Activated CD4-positive, alpha-beta T cell treated with anti-CD3 and anti-CD28 coated beads for 24 hours (primary cell): ENCODE data around the gene SHROOM2.

Source experiments
- DNase-seq, 2 donors: peaks; one replicate each; pipeline ENCODE4 v3.0.0-alpha.2; 2020; ENCODE audit warnings: low read depth in 2 of 2

The SHROOM2 gene

DNA sequence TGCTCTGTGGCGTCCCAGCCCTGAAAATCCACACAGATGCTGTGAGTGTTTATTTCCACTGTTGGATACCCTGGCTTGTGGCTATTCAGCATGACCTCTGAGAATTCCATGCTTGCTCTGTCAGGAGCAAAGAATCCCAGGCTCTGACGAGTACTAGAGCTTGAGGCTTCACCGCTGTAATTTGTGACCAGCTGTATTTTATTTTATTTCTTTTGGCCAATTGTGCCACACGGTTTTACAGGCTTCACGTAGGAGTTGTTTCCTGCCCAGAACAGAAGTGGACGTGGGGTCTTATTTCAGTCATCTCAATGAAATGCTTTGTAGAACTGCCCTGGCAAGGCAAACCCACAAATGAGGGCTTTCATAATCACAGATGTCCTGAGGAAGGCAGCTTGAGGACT, 111.5 kb downstream of the SHROOM2 start:
- no peak for DNase-seq

DNA sequence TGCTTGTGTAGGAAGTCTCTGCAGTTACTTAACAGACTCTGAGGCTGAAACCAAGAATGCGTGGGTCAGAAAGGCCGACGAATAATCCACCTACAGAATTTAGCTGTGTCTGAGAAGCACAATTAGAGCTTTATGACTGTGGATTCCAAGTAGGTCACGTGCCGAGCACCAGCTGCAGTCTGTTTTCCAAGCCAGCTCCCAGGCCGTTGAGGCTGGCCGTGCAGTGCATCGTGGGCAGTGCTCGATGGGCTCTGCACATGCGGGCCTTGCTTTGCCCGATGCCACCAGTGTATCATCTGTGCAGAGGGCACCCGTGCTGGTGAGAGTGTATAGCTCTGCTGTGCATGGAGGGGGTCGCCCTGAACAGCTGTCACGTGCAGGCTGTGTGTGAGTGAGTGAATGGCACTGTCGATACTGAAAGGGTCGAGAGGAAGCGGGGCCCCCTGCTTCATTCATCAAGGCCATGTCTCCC, 113.4 kb downstream of the SHROOM2 start:
- no peak for DNase-seq

DNA sequence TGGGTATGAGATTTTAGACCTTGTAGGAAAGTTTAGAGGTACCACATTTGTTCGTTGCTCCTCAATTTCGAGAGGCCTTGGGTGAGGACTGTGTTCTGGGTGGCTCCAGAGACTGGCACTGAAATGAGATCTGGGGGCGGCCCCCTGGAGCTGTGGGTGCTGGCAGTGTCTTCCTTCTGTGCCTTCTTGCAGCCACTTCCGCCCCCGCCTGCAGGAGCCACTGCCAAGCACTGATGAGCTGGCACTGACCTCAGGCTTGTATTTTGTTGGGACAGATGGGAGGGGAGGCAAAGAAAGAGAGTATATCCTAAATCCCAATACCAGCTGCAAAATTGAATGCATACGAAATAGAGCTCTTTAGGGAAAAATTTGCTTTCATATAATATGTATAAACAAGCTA, 116.4 kb downstream of the SHROOM2 start:
- DNase-seq = no peak

DNA sequence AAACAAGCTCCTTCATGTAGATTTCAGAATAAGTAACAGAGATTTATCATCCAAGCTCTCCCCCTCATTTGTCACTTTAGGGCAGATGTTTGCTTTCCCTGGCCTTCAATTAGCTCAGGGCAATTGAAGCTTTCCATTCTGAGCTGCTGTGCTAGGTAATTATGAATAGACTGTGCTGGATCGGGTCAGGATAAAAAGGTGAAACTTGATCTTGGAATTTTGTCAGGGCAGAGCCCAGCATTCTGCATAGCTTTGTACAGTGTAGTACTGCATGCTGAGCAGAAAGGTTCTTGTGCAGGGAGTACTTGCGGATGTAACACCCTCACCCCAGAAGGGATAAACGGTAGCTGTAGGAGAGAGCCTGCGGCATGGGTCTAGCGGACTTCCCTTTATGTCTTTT, 116.9 kb downstream of the SHROOM2 start:
- DNase-seq = no peak

DNA sequence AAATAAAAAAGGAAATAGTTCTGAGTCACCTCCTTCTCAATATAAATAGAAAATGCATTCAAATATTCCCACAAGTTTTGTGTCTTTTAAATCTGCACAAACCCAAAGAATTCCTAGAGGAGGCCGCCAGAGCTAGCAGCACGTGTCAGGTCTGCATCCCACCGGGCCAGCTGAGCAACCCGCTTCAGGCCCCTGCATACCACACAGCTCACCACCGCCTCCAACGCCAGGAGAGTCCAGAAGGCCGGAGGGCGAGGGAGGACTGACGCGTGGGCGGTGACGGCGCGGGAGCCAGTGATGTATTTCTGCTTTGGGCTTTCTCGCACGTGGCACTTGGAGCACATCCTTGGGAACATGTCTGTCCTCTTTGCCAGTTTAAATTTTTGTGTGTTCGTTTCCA, 119.1 kb downstream of the SHROOM2 start:
- no peak for DNase-seq

DNA sequence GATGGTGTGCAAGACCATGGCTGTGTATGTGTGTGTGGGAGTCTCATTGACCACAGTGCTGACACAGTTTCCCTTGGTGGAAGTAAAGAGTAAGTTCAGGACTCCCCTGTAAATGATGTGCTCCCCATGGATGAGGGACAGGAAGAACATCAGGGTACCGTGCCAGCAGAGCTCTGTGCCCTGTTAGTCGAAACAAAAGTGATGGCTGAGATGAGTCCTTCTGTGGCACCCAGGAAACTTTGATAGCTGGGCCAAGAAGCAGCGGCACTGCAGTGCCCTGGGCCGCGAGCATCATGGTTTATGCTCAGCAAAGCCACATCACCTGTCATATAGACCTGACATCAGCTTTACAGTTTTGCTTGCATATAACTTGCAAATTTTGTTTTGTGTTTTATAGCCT, 119.5 kb downstream of the SHROOM2 start:
- DNase-seq = no peak

DNA sequence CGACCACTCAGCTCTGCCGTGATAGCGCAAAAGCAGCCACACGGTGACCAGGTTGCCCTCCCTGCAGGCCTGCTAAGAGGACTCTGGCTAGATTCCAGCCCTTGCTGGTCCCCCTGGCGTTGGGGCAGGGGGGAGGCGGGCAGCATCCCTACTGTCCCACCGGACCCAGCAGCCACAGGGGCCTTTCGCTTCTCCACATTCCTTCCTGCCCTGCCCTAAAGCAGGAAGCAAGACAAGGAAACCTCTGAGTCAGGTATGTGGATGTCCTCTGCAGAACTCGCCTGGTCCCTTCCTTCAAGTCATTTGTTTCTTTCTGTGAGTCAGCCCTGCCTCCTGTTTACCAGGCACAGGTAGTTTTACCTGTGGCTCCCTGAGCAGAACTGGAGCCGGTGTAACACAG, 120.7 kb downstream of the SHROOM2 start:
- DNase-seq = no peak

DNA sequence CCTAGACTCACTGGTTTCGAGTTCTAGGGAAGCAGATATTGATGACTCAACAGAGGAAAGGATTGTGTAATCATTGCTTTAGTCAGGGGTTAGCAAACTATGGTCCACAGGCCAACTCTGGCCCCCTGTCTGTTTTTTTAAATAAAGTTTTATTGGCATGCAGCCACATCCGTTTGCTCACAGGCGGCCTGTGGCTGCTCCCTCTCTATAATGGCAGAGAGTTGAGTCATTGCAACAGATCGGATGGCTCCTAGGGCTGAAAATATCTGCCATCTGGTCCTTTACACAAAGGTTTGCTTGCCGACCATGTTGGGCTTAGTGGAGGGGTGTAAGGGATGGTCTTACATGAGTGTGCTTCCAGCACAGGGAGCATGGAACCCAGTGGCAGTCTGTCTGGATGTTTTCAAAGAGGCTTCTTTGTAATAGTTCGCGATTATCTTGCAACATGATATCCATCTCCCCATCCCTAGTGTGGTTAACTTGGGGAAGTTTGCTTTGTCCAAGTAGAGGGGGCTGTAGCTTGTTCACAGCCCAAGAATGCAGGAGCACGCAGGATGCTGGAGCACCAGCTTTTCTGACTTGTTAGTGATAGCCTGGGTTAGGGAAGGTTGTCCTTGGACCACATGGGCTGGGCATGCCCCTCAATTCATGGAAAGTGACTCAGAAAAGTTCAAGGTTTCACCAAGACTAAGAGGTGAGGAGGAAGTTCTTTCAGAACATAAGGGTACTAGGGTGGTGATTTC, 121.6 kb downstream of the SHROOM2 start:
- DNase-seq = no peak

DNA sequence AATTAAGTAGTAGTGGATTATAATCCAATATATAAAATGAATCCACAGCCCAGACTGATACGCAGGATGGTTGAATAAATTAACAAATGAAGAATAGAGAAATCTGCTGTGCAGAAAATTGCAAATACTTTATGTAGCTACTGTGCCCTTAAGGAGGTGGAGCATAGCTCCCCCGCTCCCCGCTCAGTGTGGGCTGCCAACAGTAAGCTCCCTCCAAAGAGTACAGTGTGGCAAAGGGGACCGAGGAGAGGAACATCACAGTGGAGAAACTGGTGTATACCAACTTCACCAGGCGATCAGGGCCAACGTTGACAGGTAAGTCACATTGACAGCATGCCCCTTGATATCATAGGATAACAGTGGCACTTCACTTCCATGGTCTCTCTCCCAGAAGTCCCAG, 123.0 kb downstream of the SHROOM2 start:
- DNase-seq = no peak

DNA sequence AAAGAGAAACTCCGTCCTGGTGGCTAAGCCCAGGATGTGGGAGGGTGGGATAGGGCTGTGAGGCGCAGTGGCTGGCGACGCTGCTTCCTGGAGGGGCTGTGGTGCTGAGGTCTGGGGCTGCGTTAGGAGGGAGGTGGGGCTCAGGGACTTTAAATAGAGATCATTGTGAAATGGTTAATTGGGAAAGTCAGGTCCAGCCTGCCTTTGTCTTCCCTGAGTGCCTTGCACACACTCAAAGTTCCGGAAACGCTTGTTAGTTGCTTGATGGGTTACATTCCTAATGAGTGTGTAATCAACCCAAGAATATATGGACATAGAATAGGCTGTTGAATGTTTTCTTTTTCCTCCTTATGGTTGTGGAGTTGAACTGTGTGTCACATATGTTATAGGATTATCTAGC, 125.3 kb downstream of the SHROOM2 start:
- no peak for DNase-seq

DNA sequence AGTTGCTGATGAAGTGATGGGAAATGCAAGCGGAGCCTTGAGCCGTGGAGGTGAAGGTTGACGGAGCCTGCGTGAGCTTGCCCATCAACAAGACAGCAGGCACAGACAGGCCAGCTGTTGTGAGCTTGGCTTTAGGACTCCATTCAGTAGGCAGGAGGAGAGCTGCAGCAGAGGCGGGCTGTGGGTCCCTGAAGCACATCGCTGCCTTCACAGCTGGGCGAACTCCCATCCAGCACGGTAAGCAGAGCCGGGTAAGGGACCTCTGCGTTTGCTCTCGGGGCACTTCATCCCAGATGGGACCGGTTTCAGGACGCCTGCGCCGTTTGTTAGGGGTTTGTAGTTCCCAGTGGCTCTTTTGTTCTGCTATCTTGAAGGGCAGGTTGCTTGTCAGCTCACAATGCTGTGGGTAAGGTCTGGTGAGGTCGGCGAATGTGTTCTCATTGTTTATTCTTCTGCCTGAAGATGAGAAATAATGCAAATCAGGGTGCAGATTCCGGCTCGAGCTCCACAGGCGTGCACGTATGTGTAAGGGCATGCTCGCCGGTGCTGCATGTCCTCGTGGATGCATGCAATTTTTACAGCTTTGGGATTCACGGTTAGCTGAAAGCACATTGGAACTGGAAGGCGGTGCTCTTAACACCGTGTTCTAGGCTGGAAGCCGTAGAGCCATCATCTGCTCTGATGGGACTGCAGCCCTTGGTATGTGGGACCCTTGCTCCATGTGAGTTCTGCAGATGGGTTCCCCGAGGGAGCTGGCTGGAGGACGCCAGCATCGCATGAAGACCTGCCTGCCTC, 126.3 kb downstream of the SHROOM2 start:
- DNase-seq = no peak

DNA sequence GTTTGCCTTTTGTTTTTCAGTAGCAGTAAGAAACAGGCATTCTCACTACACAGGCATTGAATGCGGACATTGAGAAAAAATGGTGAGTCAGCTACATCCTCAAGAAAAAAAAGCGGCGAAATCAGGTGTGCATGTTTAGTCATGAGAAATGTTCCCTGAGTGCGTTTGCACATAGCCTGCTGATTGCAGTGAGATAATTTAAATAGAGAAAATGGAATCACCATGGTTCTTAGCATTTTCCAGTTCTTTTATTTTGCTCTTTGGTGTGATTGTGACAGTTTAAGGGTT, 126.9 kb downstream of the SHROOM2 start:
- no peak for DNase-seq

DNA sequence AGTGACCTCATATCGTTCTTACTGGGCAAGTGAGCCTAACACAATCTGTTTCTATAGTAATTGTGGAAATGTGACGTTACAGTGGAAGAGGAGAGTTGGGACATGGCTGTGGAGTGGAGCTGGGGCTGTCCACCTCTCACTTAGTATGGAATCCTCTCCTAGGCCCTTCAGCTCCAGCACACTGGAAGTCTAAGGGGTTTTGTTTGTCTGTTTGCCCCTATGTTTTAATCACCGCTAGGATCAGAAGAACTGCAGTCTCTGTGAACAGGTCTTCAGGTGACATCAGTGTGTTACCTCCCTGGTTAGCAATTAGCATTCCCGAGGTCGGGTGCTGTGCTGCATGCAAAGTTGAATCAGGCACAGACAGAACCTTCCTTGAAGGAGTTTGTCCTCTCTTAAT, 131.6 kb downstream of the SHROOM2 start:
- no peak for DNase-seq

DNA sequence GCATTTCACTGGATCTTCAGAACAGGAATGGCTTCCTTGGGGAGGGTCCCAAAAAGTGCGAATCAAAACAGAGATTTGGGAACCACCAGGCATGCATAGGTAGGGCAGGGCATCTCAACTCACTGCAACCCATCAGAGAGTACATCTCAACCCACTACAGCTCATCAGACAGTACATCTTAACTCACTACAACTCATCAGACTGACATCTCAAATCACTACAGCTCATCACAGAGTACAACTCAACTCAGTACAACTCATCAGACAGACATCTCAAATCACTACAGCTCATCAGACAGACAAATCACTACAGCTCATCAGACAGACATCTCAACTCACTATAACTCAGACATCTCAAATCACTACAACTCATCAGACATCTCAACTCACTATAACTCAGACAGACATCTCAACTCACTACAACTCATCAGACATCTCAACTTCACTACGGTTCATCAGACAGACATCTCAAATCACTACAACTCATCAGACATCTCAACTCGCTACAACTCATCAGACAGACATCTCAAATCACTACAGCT, 133.5 kb downstream of the SHROOM2 start:
- DNase-seq = no peak

DNA sequence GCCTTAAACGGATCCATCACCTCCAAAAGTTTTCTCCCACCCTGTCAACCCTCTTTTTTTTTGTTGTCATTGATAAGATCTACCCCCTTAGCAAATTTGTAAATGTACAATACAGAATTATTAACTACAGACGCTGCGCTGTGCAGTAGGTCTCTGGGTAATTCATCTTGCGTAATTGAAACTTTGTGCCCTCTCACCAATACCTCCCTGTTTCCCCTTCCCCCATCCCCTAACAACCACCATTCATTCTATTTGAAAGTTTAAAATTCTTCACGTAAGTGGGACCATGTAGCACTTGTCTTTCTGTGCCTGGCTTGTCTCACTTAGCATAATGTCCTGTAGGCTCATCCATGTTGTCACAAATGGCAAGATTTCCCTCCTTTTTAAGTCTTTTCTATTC, 135.2 kb downstream of the SHROOM2 start:
- DNase-seq = no peak

DNA sequence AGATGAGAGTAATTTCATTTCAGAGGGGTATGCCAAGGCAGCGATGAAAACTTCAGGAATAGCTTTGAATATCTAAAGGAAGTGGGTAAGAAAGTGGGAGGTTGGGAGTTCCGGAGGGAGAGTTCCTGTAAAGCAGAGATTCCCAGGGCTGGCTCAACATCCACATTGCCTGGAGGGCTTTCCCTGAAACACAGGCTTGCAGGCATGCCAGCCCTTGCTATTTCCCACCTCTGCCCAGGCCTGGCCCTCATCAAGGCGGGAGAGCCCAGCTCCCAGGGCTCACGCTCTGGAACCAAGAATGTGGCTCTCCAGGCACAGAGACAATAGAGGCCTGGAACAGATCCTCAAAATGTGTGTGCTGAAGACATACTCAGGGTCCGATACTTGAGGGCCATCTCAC, 137.1 kb downstream of the SHROOM2 start:
- no peak for DNase-seq

DNA sequence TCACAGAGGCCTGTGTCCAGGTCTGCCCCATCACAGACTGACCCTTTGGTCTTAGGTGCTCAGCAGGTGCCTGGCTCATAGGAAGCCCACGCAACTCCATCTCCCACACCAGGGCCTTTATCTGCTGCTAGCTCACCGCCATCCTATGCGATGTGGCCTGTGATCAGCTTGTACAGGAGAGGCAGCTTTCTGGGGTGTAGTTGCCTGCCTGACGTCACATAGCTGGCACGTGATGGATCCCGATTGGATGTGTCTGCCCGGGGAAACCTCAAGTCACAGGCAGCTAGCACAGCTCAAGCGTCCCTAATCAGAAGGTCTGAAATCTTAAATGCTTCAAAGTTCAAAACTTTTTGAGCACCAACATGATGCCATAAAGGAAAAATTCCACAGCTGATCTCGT, 139.8 kb downstream of the SHROOM2 start:
- DNase-seq = no peak

DNA sequence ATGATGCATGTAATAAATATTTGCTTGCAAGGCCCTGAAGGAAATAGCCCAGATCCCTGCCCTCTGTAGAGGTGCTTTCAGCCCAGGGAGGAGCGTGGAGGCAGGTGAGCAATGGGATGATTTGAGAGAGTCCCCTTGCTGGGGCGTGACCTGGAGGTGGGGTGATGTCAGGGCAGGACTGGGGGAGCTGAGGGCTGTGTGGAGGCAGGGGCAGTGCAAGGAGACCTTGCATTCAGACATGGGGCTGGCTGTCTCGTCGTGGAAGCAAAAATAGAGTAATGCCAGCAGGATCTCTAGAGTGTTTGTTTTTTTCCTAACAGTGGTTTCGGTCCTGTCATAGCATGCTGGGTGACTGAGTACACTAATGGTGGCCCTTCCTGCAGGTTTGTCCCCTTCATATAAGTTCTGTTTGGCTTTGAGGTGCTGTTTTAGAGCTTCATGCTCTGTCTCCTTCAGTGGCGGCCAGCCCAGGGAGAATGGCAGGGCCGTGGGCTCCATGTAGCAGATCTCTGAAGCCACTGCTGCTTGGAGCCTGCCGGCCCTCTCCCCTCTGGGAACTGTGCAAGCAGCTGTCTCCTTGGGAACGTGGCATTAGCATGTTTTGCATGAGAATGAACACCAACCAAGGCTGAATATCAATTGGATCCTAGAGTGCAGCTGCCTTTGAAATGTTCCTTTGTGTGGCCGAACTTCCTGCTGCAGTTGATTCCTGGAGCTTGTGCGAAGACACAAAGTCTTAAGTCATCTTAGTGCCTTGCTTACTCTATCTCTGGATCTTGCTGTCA, 141.7 kb downstream of the SHROOM2 start:
- DNase-seq = no peak

DNA sequence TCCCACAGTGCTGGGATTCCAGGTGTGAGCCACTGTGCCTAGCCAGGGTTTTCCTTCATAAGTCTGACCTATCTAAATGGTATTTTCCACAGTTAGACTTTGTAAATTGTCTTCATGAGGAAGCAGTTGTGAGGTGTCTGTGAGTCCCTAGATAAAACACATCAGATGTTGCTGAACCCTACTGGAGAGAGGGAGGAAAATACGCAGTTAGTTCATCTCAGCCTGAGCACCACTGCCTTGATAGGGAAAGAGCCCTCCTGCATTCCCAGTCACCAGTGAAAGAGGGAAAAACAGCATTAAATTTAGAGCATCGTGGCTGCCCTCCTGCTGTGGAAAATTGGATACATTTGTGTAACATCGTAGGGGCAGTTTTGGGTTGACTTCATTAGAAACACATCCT, 149.2 kb downstream of the SHROOM2 start:
- no peak for DNase-seq

DNA sequence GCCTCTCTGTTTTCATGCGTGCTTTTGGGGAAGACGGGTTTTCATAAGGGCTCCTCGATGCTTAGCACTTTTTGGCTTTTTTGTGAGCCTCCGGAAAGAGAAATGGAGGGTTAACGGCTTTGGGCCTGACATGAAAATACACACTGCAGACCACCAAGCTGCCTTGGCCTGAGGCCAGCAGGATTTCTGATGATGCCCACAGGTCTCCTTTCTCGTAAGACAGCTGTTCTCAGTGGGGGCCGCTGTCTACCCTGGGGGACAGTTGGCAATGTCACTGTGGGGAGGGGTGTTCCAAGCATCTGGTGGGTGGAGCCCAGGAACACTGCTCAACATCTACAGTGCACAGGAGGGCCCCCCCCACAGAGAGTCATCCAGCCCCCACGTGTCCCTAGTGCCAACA, 151.5 kb downstream of the SHROOM2 start:
- no peak for DNase-seq

DNA sequence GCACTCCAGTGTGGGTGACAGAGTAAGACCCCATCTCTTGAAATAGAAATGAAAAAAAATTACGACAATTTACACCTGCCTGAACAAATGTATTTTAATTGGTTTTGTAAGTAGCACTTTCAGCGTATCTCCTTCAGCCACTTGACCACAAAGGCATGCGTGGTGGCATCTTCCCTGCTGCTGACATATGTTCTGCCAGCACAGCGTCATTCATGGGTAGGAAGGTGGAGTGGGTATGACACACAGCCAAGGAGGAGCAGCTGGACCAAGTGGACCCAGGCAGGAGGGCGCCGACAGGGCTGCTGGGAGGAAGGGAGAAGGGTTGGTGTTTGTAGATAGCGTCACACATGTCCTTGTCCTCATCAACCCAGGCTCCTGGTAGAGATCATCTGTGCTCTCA, 152.3 kb downstream of the SHROOM2 start:
- no peak for DNase-seq

DNA sequence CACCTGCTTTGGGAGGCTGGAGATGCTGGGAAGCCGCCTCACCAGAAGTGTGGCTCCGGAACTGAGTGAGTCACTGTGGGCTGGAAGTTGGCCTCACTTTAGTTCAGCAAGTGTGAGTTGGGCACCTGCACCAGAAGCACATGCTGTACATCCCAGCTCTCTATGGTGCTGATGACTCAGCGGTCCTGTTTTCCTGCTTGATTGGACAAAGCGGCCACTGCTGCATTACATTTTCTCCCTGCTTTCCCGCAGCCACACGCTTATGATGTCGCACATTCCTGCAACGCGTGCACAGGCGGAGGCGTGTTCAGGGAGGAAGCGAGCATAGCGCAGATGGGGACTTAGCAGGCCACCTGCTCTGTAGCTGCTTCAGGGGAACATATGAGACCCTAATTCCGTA, 154.2 kb downstream of the SHROOM2 start:
- no peak for DNase-seq

DNA sequence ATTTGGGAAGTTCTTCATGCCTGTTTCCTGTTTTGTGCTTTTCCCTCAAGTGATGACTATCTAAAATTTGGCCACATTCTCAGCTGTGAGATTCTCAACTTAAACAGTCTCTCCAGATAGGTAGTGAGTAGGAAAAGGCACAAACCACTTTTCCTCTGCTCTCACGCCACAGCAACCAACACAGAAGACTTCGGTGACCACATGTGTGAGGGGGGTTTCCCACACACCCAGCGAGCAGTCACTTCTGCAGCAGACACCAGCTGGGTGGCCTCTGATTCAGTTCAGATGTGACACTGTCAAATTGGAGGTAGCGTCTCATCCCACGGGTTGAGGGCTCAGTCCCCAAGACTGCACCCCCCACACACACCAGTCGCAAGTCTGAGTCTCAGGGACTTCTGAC, 155.9 kb downstream of the SHROOM2 start:
- peak; percentile 25 to 53 for DNase-seq
